ENCODE data around the gene ST6GALNAC2.

- TF ChIP-seq CTCF (optimal IDR thresholded peaks at IDR 0.05 in 1 of 3, IDR thresholded peaks at IDR 0.05 in 1 of 3, conservative IDR thresholded peaks at IDR 0.05 in 1 of 3; ENCODE audit: extremely low read depth in 1 of 3, insufficient read depth in 2 of 3, low read length in 3 of 3) (no peak), EZH2 (IDR thresholded peaks at IDR 0.05; ENCODE audit: low read length) (no peak)
Measured at GRCh38 chr17:76543482-76543825, 42.2 kb downstream of the ST6GALNAC2 start.
